ENCODE measurements around the gene SORL1-AS1.

Gene SORL1-AS1

DNA sequence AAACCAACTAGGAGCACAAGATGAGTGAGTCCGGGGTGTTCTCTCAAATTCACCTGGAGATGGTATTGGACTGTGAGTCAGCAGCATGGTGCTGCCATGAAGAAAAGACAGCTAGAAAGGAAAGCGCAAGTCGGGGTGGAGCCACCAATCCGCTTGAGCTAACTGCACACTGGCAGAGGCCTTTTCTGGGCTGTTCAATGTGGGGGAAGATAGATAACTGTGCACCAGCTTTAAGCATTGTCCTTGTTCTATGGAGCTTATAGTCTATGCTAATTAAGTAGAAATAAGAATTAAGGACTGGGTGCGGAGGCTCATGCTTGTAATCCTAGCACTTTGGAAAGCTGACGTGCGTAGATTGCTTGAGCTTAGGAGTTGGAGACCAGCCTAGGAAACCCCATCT is 21.9 kb upstream of the SORL1-AS1 start:
- Histone ChIP-seq H3K4me1 (ENCODE audit: control insufficient read depth, insufficient read depth, low read length) (peaks cover 7% of the 10 kb centered on the region), H3K36me3 (ENCODE audit: control insufficient read depth in 2 of 2, insufficient read depth in 2 of 2, low read length in 2 of 2) (peaks cover 8 to 10% of the 10 kb centered on the region in 2 donors)

DNA sequence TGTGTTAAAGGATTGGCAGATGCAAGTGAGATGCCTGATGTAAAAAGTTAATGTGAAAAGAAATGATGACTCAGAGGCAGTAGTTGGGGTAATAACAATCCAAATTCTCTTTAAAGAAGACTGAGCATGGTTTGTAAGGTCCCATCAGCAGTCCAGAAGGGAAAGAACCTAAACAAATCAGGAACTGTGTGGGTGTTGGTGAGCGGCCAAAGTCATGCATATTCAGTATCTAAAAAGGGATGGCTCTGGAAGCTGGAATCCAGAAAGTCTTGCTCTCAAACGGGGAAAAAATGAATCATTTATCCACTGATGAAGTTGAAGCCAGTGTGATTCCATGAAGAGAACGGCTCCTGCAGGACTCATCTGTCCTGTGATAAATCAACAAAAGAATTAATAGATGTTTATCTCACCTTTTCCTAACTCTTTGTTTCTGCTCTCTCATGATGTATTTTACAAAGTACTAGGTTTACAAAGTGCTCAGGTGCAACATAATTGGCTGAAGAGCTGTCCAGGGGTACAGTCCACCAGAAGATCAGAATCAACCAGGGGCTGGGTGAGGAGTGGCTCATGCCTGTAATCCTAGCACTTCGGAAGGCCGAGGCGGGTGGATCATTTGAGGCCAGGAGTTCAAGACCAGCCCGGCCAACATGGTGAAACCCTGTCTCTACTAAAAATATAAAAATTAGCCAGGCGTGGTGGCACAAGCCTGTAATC is 20.5 kb upstream of the SORL1-AS1 start:
- Histone ChIP-seq H3K4me3 (ENCODE audit: low read length in 2 of 2) (no peak overlapping the region), H3K9ac (ENCODE audit: low read length in 2 of 2) (no peak overlapping the region), H3K27ac (ENCODE audit: low read length) (no peak overlapping the region), H3K4me1 (ENCODE audit: control insufficient read depth, insufficient read depth, low read length) (peaks cover 7% of the 10 kb centered on the region), H3K36me3 (ENCODE audit: control insufficient read depth in 2 of 2, insufficient read depth in 2 of 2, low read length in 2 of 2) (peaks cover 4 to 6% of the 10 kb centered on the region in 2 donors), H3K27me3 (ENCODE audit: control insufficient read depth in 1 of 2, insufficient read depth in 2 of 2, low read length in 2 of 2) (no peaks in the 10 kb centered on the region), H3K9me3 (ENCODE audit: control insufficient read depth in 2 of 2, low read length in 2 of 2) (no peaks in the 10 kb centered on the region)

More for the DNA sequence above, 21.9 kb upstream of the SORL1-AS1 start:
- Histone ChIP-seq H3K27me3 (ENCODE audit: control insufficient read depth in 1 of 2, insufficient read depth in 2 of 2, low read length in 2 of 2) (no peaks in the 10 kb centered on the region), H3K9me3 (ENCODE audit: control insufficient read depth in 2 of 2, low read length in 2 of 2) (no peaks in the 10 kb centered on the region), H3K4me3 (ENCODE audit: low read length in 2 of 2) (no peak overlapping the region), H3K9ac (ENCODE audit: low read length in 2 of 2) (no peak overlapping the region), H3K27ac (ENCODE audit: low read length) (no peak overlapping the region)

DNA sequence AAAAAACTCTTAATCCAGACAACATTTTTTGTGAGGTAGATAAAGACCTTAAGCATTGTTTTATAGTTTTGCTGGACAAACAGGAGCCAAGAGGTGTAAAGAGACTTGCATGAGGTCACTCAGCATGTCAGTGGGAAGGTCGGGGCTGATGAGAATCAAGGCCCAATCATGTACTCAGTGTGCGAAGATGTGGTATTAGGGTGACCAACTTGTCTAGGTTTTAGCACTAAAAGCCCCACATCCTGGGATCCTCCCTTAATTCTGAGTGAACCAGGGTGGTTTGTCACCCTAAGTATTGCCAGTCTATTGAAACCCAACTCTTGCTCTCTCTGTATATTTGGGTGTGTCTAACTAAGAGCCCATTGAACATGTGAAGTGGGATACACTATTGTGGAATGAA is 19.5 kb upstream of the SORL1-AS1 start:
- Histone ChIP-seq H3K27ac (ENCODE audit: low read length) (no peak overlapping the region), H3K27me3 (ENCODE audit: control insufficient read depth in 1 of 2, insufficient read depth in 2 of 2, low read length in 2 of 2) (no peaks in the 10 kb centered on the region), H3K9me3 (ENCODE audit: control insufficient read depth in 2 of 2, low read length in 2 of 2) (no peaks in the 10 kb centered on the region), H3K4me3 (ENCODE audit: low read length in 2 of 2) (no peak overlapping the region), H3K9ac (ENCODE audit: low read length in 2 of 2) (no peak overlapping the region), H3K36me3 (ENCODE audit: control insufficient read depth in 2 of 2, insufficient read depth in 2 of 2, low read length in 2 of 2) (peaks cover 2 to 3% of the 10 kb centered on the region in 2 donors), H3K4me1 (ENCODE audit: control insufficient read depth, insufficient read depth, low read length) (peaks cover 15% of the 10 kb centered on the region)

DNA sequence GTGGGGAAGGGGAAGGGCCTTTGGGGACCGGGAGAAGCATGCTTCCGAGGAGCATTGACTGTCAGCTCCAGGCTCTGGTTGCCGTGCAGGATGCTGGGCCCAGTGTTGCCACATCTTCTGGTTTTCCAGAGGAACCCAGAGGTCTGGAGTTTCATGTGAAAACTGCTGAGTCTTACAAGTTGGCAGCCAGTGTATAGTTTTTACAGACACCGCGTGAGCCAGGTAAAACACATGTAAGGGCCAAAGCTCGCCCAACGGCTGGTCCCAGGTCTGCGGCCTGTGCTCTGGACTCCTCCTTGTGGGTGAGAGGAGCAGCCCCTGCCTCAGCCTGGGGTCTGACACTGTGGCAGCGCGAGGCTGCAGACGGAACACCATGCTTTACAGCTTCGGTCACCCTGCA is 18.4 kb upstream of the SORL1-AS1 start:
- Histone ChIP-seq H3K27me3 (ENCODE audit: control insufficient read depth in 1 of 2, insufficient read depth in 2 of 2, low read length in 2 of 2) (no peaks in the 10 kb centered on the region), H3K9ac (ENCODE audit: low read length in 2 of 2) (no peak overlapping the region), H3K4me1 (ENCODE audit: control insufficient read depth, insufficient read depth, low read length) (peaks cover 22% of the 10 kb centered on the region), H3K4me3 (ENCODE audit: low read length in 2 of 2) (no peak overlapping the region), H3K27ac (ENCODE audit: low read length) (no peak overlapping the region), H3K36me3 (ENCODE audit: control insufficient read depth in 2 of 2, insufficient read depth in 2 of 2, low read length in 2 of 2) (peaks cover 2 to 3% of the 10 kb centered on the region in 2 donors), H3K9me3 (ENCODE audit: control insufficient read depth in 2 of 2, low read length in 2 of 2) (no peaks in the 10 kb centered on the region)

DNA sequence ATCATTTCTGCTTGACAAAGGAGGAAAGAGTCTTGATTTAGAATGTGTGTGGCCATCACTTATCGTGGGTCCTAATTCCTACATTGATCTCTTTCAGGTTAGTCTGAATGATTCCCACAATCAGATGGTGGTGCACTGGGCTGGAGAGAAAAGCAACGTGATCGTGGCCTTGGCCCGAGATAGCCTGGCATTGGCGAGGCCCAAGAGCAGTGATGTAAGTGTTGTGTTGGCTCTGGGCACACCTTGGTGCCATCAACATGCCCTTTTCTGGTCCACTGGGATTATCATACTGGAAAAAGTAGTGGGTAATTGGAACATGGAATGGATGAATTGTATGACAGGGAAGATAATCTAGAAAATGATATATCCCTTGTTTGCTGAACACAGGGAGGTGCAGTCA is 17.1 kb upstream of the SORL1-AS1 start:
- H3K27me3 ChIP-seq (ENCODE audit: control insufficient read depth in 1 of 2, insufficient read depth in 2 of 2, low read length in 2 of 2), result no peaks in the 10 kb centered on the region
- H3K4me3 ChIP-seq (ENCODE audit: low read length in 2 of 2), result no peak overlapping the region
- H3K4me1 ChIP-seq (ENCODE audit: control insufficient read depth, insufficient read depth, low read length), result peaks cover 26% of the 10 kb centered on the region
- H3K9me3 ChIP-seq (ENCODE audit: control insufficient read depth in 2 of 2, low read length in 2 of 2), result no peaks in the 10 kb centered on the region
- no peak overlapping the region for H3K9ac ChIP-seq (ENCODE audit: low read length in 2 of 2)
- peaks cover 2 to 3% of the 10 kb centered on the region in 2 donors for H3K36me3 ChIP-seq (ENCODE audit: control insufficient read depth in 2 of 2, insufficient read depth in 2 of 2, low read length in 2 of 2)
- H3K27ac ChIP-seq (ENCODE audit: low read length), result no peak overlapping the region

DNA sequence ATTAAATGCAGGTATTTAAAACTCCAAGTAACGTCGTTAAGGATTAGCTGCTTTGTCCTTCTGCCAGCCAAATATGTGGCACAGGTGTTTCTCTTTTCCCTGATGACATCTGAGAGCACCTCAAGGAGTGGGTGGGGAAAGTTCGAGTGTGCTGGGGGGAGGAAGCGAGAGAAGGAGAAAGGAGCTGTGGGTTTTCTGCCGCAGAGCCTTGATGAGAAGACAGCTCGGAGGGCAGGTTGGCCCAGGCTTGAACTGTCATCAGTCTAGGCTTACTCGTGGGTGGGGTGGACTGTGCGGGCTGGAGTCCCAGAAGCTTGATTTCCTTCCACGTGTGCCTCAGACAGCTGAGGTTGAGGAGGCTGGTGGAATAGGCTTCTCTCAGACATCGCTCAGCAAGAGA is 15.2 kb upstream of the SORL1-AS1 start:
- Histone ChIP-seq H3K4me3 (ENCODE audit: low read length in 2 of 2) (no peak overlapping the region), H3K36me3 (ENCODE audit: control insufficient read depth in 2 of 2, insufficient read depth in 2 of 2, low read length in 2 of 2) (peaks cover 2 to 3% of the 10 kb centered on the region in 2 donors), H3K27me3 (ENCODE audit: control insufficient read depth in 1 of 2, insufficient read depth in 2 of 2, low read length in 2 of 2) (no peaks in the 10 kb centered on the region), H3K9ac (ENCODE audit: low read length in 2 of 2) (no peak overlapping the region), H3K4me1 (ENCODE audit: control insufficient read depth, insufficient read depth, low read length) (peaks cover 37% of the 10 kb centered on the region), H3K9me3 (ENCODE audit: control insufficient read depth in 2 of 2, low read length in 2 of 2) (no peaks in the 10 kb centered on the region), H3K27ac (ENCODE audit: low read length) (no peak overlapping the region)

DNA sequence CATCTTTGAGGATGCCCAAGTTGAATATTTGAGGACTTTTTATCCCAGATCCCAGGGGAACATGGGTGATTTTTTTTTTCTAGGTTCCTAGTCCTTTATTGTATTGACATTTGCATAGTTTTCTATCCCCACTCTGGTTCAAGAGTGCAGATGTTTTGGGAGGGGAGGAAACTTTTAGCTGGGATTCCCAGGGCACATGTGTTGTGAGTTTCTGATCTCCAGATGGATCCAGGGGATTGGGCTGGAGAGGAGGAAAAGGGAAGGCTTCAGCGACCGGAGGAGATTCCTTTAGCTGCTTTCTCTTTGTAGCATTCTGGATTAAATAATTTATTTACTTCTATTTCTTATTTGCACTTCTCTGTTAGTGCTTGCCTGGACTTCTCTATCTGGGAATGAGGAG is 14.7 kb upstream of the SORL1-AS1 start:
- Histone ChIP-seq H3K9me3 (ENCODE audit: control insufficient read depth in 2 of 2, low read length in 2 of 2) (no peaks in the 10 kb centered on the region), H3K4me1 (ENCODE audit: control insufficient read depth, insufficient read depth, low read length) (peaks cover 39% of the 10 kb centered on the region), H3K27me3 (ENCODE audit: control insufficient read depth in 1 of 2, insufficient read depth in 2 of 2, low read length in 2 of 2) (no peaks in the 10 kb centered on the region), H3K27ac (ENCODE audit: low read length) (peak overlapping the region; percentile 84), H3K9ac (ENCODE audit: low read length in 2 of 2) (peak overlapping the region in 1 of 2 donors; percentile 29), H3K4me3 (ENCODE audit: low read length in 2 of 2) (no peak overlapping the region), H3K36me3 (ENCODE audit: control insufficient read depth in 2 of 2, insufficient read depth in 2 of 2, low read length in 2 of 2) (peaks cover 2 to 3% of the 10 kb centered on the region in 2 donors)

DNA sequence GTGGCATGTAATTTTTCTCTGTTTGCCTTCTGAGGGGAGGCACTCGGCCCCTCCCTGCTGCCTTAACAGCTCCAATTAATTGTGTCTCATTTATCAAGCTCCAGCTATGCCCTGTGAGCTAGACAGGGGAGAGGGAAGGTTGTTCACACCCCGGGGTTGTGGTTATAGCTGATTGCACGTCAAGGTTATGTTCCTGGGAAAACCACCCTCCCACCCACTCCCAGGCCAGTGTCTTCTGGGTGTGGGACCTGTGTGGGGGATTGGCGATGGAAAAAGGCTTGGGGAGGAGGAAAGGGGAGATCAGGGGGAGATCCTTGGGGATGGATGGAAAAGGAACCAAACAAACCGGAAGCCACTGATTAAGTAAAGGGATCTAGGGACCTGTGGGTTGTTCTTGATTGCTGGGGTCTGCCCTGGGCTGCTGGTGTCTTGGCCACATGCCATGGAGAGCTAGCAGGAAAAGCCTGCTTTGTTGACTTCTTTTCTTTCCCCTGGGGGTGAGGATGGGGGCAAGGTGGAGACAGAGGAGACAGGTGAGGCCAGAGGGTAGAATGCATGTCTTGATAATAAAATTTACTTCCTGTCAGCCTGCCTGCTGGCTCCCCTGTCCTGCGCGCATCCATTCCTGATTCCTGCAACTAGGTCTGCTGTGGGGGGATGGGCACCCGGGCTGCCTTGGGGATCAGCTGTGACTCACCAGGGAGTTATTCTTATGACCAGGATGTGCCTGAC is 13.5 kb upstream of the SORL1-AS1 start:
- Histone ChIP-seq H3K36me3 (ENCODE audit: control insufficient read depth in 2 of 2, insufficient read depth in 2 of 2, low read length in 2 of 2) (peaks cover 2 to 3% of the 10 kb centered on the region in 2 donors), H3K4me1 (ENCODE audit: control insufficient read depth, insufficient read depth, low read length) (peaks cover 41% of the 10 kb centered on the region), H3K9ac (ENCODE audit: low read length in 2 of 2) (peak overlapping the region in 1 of 2 donors; percentile 60), H3K4me3 (ENCODE audit: low read length in 2 of 2) (peak overlapping the region in 1 of 2 donors; percentile 35), H3K9me3 (ENCODE audit: control insufficient read depth in 2 of 2, low read length in 2 of 2) (no peaks in the 10 kb centered on the region), H3K27ac (ENCODE audit: low read length) (peak overlapping the region; percentile 84), H3K27me3 (ENCODE audit: control insufficient read depth in 1 of 2, insufficient read depth in 2 of 2, low read length in 2 of 2) (no peaks in the 10 kb centered on the region)

DNA sequence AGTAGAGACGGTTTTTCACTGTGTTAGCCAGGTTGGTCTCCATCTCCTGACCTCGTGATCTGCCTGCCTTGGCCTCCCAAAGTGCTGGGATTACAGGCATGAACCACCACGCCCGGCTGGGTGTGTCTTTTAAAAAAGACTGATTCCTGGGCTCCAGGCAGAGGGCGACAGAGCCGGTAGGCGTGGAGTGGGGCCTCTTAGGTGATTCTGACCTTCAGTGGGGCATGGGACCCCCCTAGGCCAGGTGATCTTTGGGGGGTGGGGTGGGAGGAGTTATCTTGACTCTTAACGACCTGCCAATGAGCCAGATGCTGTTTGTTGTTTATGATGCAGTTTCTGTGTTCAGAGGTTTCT is 12.9 kb upstream of the SORL1-AS1 start:
- peak overlapping the region; percentile 84 for H3K27ac ChIP-seq (ENCODE audit: low read length)

DNA sequence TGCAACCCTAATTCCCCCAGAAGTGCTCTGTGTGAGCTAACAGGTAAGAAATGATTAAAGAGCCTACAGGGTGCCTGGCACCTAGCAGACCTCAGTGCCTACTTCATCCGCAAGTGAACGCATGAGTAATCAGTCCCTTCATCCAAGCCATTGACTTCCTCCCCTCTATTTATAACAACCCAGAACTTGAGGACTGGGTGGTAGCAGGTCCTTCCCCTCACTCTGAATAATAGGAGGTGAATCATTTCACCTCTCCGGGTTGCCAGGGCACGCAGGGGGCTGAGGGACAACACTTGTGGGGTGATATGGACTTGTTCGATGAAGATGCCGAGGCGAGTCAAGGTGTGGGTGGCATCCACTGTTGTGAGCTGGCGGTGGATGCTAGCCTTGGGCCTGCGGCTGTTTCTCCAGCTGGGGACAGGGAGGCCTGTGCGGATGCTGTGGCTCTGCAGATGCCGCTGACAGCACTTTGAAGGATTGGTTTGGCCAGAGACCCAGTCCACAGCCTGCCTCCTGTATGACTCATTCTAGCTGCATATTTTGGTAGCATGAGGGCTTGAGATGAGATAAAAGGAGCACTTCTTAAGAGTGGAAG is 11.7 kb upstream of the SORL1-AS1 start:
- H3K27ac ChIP-seq (ENCODE audit: low read length), result peak overlapping the region; percentile 84
- peak overlapping the region in 1 of 2 donors; percentile 42 for H3K9ac ChIP-seq (ENCODE audit: low read length in 2 of 2)
- peak overlapping the region in 1 of 2 donors; percentile 7 for H3K4me3 ChIP-seq (ENCODE audit: low read length in 2 of 2)

More for the DNA sequence above, 12.9 kb upstream of the SORL1-AS1 start:
- Histone ChIP-seq H3K36me3 (ENCODE audit: control insufficient read depth in 2 of 2, insufficient read depth in 2 of 2, low read length in 2 of 2) (peaks cover 0 to 3% of the 10 kb centered on the region in 2 donors), H3K27me3 (ENCODE audit: control insufficient read depth in 1 of 2, insufficient read depth in 2 of 2, low read length in 2 of 2) (no peaks in the 10 kb centered on the region), H3K9ac (ENCODE audit: low read length in 2 of 2) (no peak overlapping the region), H3K9me3 (ENCODE audit: control insufficient read depth in 2 of 2, low read length in 2 of 2) (no peaks in the 10 kb centered on the region), H3K4me3 (ENCODE audit: low read length in 2 of 2) (no peak overlapping the region), H3K4me1 (ENCODE audit: control insufficient read depth, insufficient read depth, low read length) (peaks cover 43% of the 10 kb centered on the region)

More for the DNA sequence above, 11.7 kb upstream of the SORL1-AS1 start:
- Histone ChIP-seq H3K36me3 (ENCODE audit: control insufficient read depth in 2 of 2, insufficient read depth in 2 of 2, low read length in 2 of 2) (no peaks in the 10 kb centered on the region), H3K27me3 (ENCODE audit: control insufficient read depth in 1 of 2, insufficient read depth in 2 of 2, low read length in 2 of 2) (no peaks in the 10 kb centered on the region), H3K4me1 (ENCODE audit: control insufficient read depth, insufficient read depth, low read length) (peaks cover 47% of the 10 kb centered on the region), H3K9me3 (ENCODE audit: control insufficient read depth in 2 of 2, low read length in 2 of 2) (no peaks in the 10 kb centered on the region)

Measured in stomach smooth muscle (tissue), 2 donors.